Lung (tissue), 12 donors: ENCODE results near the gene ALG3. TPM values are rescaled to one million over a fixed set of nuclear protein-coding genes. Genes with fewer than 3 reads are reported as not detected.

Experiments used
- ATAC-seq: fragments of 200-7000 bp; cut with Tn5 transposase; one replicate; pipeline ENCODE4 v1.9.1; 2020; ENCODE audit warnings: moderate number of reproducible peaks; ENCODE audit not compliant: insufficient read depth, low FRiP score
- DNase-seq, 3 donors: peaks; one replicate each; pipeline ENCODE4 v3.0.0-alpha.2; 2013 to 2017
- H3K27ac ChIP-seq, 2 donors: one replicate each; pipeline ENCODE4 v1.5.1; 2013; ENCODE audit warnings: mild to moderate bottlenecking in 2 of 2, moderate library complexity in 2 of 2, control low read depth in 1 of 2, inconsistent platforms in 1 of 2, low read depth in 1 of 2, low read length in 1 of 2
- H3K27me3 ChIP-seq, 3 donors: one replicate each; pipeline ENCODE4 v1.5.1; 2013; ENCODE audit warnings: low read length in 2 of 3; ENCODE audit not compliant: control insufficient read depth in 3 of 3, insufficient read depth in 3 of 3
- H3K36me3 ChIP-seq, 4 donors: one replicate each; pipeline ENCODE4 v1.5.1; 2013; ENCODE audit warnings: low read length in 4 of 4, mild to moderate bottlenecking in 1 of 4, moderate library complexity in 1 of 4; ENCODE audit not compliant: control insufficient read depth in 4 of 4, insufficient read depth in 4 of 4
- H3K4me1 ChIP-seq, 5 donors: one replicate each; pipeline ENCODE4 v1.5.1; 2013; ENCODE audit warnings: low read length in 5 of 5, mild to moderate bottlenecking in 2 of 5, moderate library complexity in 1 of 5; ENCODE audit not compliant: control insufficient read depth in 5 of 5, insufficient read depth in 5 of 5
- H3K4me3 ChIP-seq: one replicate; pipeline ENCODE4 v1.5.1; 2013; ENCODE audit warnings: mild to moderate bottlenecking, control low read depth, moderate library complexity
- H3K9ac ChIP-seq, 2 donors: one replicate each; pipeline ENCODE4 v1.5.1; 2013; ENCODE audit warnings: low read length in 2 of 2, control low read depth in 1 of 2; ENCODE audit not compliant: insufficient read depth in 1 of 2
- H3K9me3 ChIP-seq, 4 donors: one replicate each; pipeline ENCODE4 v1.5.1; 2013; ENCODE audit warnings: low read length in 3 of 4, mild to moderate bottlenecking in 1 of 4, moderate library complexity in 1 of 4; ENCODE audit not compliant: control insufficient read depth in 4 of 4, insufficient read depth in 3 of 4
- WGBS, 2 donors: extraction: QIAGEN DNeasy Blood & Tissue Kit; methylation state at CpG; one replicate each; pipeline ENCODE4 v1.1.7; 2013; 5-methylcytosine and 5-hydroxymethylcytosine counted together
- polyA plus RNA-seq, 2 donors: library from polyadenylated mRNA; stranded (reverse); fragments of 200-250 nt; gene quantifications; one replicate each; pipeline ENCODE4 v1.2.1, GENCODE V29; 2013
- total RNA-seq, 2 donors: library from RNA; depleted of rRNA in 1 of 2; stranded (reverse); fragments of >200 nt in 1 of 2; gene quantifications; one replicate each; pipeline ENCODE4 v1.2.1, GENCODE V29; 2014 to 2021
- TF ChIP-seq, protein P1 (sequence below): IDR thresholded peaks from 2 replicates; pipeline ENCODE4 v1.5.1; 2012; ENCODE audit warnings: mild to moderate bottlenecking; ENCODE audit errors: control extremely low read depth, extremely low read depth
- donor health status: control.
- donor health status: control.
- donor health status: Bipolar disorder and iron deficiency.
- donor health status: healthy.
- donor health status: DM: yes; HTN: yes; CAD: no.

Gene ALG3
- total and polyA plus RNA-seq, 4 donors, result 24.7 to 68.0 (median 43.5) TPM

GRCh38 chr3:184231671-184232070 is 17.1 kb downstream of the ALG3 start:
- 62 to 69% methylated on average over 3 of the region's 3 CpGs for WGBS, 2 donors
- Histone ChIP-seq H3K9ac (no peak overlapping the region), H3K36me3 (no peaks in the 10 kb centered on the region), H3K4me1 (peaks cover 0 to 11% (median 6%) of the 10 kb centered on the region in 5 donors), H3K27me3 (peaks cover 0 to 39% (median 33%) of the 10 kb centered on the region in 3 donors), H3K27ac (no peak overlapping the region), H3K9me3 (peaks cover 0 to 2% (median 0%) of the 10 kb centered on the region in 4 donors), H3K4me3 (no peak overlapping the region)
- TF ChIP-seq, protein P1, sequence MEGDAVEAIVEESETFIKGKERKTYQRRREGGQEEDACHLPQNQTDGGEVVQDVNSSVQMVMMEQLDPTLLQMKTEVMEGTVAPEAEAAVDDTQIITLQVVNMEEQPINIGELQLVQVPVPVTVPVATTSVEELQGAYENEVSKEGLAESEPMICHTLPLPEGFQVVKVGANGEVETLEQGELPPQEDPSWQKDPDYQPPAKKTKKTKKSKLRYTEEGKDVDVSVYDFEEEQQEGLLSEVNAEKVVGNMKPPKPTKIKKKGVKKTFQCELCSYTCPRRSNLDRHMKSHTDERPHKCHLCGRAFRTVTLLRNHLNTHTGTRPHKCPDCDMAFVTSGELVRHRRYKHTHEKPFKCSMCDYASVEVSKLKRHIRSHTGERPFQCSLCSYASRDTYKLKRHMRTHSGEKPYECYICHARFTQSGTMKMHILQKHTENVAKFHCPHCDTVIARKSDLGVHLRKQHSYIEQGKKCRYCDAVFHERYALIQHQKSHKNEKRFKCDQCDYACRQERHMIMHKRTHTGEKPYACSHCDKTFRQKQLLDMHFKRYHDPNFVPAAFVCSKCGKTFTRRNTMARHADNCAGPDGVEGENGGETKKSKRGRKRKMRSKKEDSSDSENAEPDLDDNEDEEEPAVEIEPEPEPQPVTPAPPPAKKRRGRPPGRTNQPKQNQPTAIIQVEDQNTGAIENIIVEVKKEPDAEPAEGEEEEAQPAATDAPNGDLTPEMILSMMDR, result no peak
- DNase-seq (no peak), ATAC-seq (no peak)

GRCh38 chr3:184230603-184231528 is 17.9 kb downstream of the ALG3 start:
- DNase-seq (no peak), ATAC-seq (no peak)
- peak overlapping the region; percentile 7 for H3K4me3 ChIP-seq
- whole genome bisulfite sequencing, 2 donors, result 6% methylated on average over 60 to 79 of the region's 79 CpGs
- H3K27ac ChIP-seq, result no peak overlapping the region
- H3K4me1 ChIP-seq, result peaks cover 0 to 11% (median 6%) of the 10 kb centered on the region in 5 donors
- TF ChIP-seq, protein P1, result no peak
- H3K27me3 ChIP-seq, result peaks cover 0 to 39% (median 33%) of the 10 kb centered on the region in 3 donors
- no peak overlapping the region for H3K9ac ChIP-seq
- peaks cover 0 to 2% (median 0%) of the 10 kb centered on the region in 4 donors for H3K9me3 ChIP-seq
- H3K36me3 ChIP-seq, result no peaks in the 10 kb centered on the region

GRCh38 chr3:184230081-184230602 is 18.6 kb downstream of the ALG3 start:
- peaks cover 0 to 39% (median 33%) of the 10 kb centered on the region in 3 donors for H3K27me3 ChIP-seq
- 1% methylated on average over 41 to 61 of the region's 61 CpGs for whole genome bisulfite sequencing, 2 donors
- DNase-seq (no peak), ATAC-seq (no peak)
- H3K9me3 ChIP-seq, result peaks cover 0 to 2% (median 0%) of the 10 kb centered on the region in 4 donors
- no peak overlapping the region for H3K27ac ChIP-seq
- TF ChIP-seq, protein P1, result no peak
- H3K4me3 ChIP-seq, result peak overlapping the region; percentile 7
- peaks cover 0 to 11% (median 6%) of the 10 kb centered on the region in 5 donors for H3K4me1 ChIP-seq
- no peak overlapping the region for H3K9ac ChIP-seq
- H3K36me3 ChIP-seq, result no peaks in the 10 kb centered on the region
